ENCODE data around the gene TRIAP1. TPM values are rescaled to one million over a fixed set of nuclear protein-coding genes. Genes with fewer than 3 reads are reported as not detected.

TRIAP1 gene
- total RNA-seq, 1 experiment from 2014 or later, result 50.2 TPM

DNA sequence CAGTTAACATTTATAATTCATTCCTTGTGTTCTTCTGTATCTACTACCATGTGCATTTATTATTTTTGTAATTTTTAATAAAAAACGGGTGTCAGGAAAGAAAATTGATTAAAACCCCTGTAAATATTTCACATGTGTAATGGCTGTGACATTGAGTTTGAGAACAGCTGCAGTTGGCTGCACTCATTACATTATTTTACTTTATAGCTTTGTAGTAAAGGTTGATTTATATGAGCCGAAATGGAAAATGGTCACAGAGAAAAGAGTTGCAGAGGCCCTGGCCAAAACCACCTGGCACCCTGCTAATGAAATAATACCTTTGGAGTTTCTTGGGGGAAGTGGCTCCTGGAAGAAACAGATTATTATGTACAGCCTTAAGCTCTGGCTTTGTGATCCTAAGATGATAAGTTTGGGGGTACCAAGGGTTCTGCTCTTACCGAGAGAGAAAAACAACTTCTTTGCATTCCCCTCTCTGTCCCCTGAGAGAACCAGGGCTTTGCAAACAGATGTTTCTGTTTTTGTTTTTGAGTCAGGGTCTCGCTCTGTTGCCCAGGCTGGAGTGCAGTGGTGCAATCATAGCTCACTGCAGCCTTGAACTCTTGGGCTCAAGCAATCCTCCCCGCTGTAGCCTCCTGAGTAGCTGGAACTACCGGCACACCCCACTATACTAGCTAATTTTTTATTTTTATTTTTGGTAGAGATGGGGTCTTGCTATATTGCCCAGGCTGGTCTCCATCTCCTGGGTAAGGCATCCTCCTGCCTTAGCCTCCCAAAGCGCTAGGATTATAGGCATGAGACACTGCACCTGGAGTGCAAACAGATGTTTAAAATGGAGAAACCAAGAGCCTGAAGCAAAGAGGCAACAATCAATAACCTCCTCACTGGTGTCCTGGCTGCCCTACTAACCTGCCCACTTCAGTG lies 40.0 kb upstream of the TRIAP1 start:
- no peak for DNase-seq (ENCODE audit: unreplicated experiment)
- ChIA-PET CTCF (interaction anchor here (0.6 kb wide), 1 partner anchor 96 kb away, joined by 3 read pairs; no protein-coding TSS in a partner anchor), POLR2A (interaction anchor here (1.1 kb wide), 2 partner anchors 11 to 14 kb away, joined by 3 to 4 read pairs; no protein-coding TSS in a partner anchor)
- Mint-ChIP-seq H3K27me3 (ENCODE audit: insufficient read depth, unreplicated experiment) (no peaks in the 10 kb centered on the region), H3K27ac (ENCODE audit: low read depth, unreplicated experiment) (no peak overlapping the region), H3K36me3 (ENCODE audit: insufficient read depth, unreplicated experiment) (peaks cover 14% of the 10 kb centered on the region), H3K9me3 (ENCODE audit: unreplicated experiment) (no peaks in the 10 kb centered on the region), H3K4me3 (ENCODE audit: unreplicated experiment) (no peak overlapping the region), H3K4me1 (ENCODE audit: insufficient read depth, unreplicated experiment) (no peaks in the 10 kb centered on the region)
- no TSS peak for BruUV-seq (replicated peaks)
- intact Hi-C loops (cut with micrococcal nuclease), result no loop called here
- TF ChIP-seq, protein P1, sequence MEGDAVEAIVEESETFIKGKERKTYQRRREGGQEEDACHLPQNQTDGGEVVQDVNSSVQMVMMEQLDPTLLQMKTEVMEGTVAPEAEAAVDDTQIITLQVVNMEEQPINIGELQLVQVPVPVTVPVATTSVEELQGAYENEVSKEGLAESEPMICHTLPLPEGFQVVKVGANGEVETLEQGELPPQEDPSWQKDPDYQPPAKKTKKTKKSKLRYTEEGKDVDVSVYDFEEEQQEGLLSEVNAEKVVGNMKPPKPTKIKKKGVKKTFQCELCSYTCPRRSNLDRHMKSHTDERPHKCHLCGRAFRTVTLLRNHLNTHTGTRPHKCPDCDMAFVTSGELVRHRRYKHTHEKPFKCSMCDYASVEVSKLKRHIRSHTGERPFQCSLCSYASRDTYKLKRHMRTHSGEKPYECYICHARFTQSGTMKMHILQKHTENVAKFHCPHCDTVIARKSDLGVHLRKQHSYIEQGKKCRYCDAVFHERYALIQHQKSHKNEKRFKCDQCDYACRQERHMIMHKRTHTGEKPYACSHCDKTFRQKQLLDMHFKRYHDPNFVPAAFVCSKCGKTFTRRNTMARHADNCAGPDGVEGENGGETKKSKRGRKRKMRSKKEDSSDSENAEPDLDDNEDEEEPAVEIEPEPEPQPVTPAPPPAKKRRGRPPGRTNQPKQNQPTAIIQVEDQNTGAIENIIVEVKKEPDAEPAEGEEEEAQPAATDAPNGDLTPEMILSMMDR (IDR thresholded peaks at IDR 0.05; ENCODE audit: unreplicated experiment), result no peak

DNA sequence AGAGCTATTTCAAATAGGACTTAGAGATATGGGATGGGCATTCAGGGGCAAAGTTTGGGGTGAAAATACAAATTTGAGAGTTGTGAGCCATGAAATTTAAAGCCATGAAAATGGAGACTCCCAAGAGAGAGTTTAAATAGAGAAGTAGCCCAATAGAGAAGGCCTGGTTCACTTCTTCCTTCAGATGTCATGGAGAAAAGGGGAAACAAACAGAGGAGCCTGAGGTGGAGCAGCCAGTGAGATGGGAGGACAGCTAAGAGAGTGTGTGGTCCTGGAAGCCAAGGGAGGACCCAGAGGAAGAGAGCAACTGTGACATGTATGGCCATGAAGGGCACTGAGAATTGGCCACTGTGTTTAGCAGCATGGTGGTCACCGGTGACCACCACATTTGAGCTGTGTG lies 37.4 kb upstream of the TRIAP1 start:
- H3K9me3 Mint-ChIP-seq (ENCODE audit: unreplicated experiment), result no peaks in the 10 kb centered on the region
- H3K4me3 Mint-ChIP-seq (ENCODE audit: unreplicated experiment), result no peak overlapping the region
- peaks cover 5% of the 10 kb centered on the region for H3K36me3 Mint-ChIP-seq (ENCODE audit: insufficient read depth, unreplicated experiment)
- POLR2A ChIA-PET, result interaction anchor here (0.6 to 3.2 kb wide), 4 partner anchors 11 to 1977 kb away, joined by 3 to 9 read pairs (median 6); no protein-coding TSS in a partner anchor
- BruUV-seq (replicated peaks), result no TSS peak
- intact Hi-C loops (cut with micrococcal nuclease), result no loop called here
- no peaks in the 10 kb centered on the region for H3K4me1 Mint-ChIP-seq (ENCODE audit: insufficient read depth, unreplicated experiment)
- H3K27me3 Mint-ChIP-seq (ENCODE audit: insufficient read depth, unreplicated experiment), result no peaks in the 10 kb centered on the region
- TF ChIP-seq, protein P1 (IDR thresholded peaks at IDR 0.05; ENCODE audit: unreplicated experiment), result no peak
- H3K27ac Mint-ChIP-seq (ENCODE audit: low read depth, unreplicated experiment), result no peak overlapping the region
- DNase-seq (ENCODE audit: unreplicated experiment), result no peak
- CTCF ChIA-PET, result interaction anchor here (0.9 kb wide), 1 partner anchor 9 kb away, joined by 7 read pairs; no protein-coding TSS in a partner anchor

DNA sequence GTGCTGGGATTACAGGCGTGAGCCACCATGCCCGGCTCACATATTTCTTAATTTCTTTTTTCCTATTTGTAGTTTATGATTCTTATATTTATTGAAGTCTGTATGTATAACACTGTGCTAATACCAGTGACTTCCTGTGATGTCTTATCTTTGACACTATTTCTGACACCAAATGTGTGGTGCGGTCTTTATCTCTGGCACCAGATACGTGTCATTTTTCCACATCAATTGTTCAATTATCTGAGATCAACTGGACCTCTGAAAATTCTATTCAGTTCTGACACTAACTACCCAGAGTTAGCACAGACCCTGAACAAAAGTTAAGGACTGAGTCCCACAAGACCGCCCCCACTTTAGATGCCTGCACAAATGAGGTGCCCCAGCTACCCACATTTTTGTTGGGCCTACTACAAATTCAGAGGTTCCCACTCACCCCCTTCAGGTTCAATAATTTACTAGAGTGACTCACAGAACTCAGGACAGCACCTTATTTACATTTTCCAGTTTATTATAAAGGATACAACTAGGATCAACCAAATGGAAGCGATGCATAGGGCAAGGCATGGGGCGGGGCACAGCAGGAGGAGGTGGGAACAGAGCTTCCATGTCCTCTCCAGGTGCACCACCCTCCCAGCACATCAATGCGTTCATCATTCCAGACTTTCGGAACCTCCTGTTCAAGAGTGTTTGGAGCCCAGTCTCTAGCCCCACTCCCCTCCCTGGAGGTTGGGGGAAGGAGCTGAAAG lies 35.0 kb upstream of the TRIAP1 start:
- intact Hi-C loops (cut with micrococcal nuclease), result no loop called here

More for the DNA sequence above, 35.0 kb upstream of the TRIAP1 start:
- Mint-ChIP-seq H3K27ac (ENCODE audit: low read depth, unreplicated experiment) (no peak overlapping the region), H3K27me3 (ENCODE audit: insufficient read depth, unreplicated experiment) (no peaks in the 10 kb centered on the region), H3K9me3 (ENCODE audit: unreplicated experiment) (no peaks in the 10 kb centered on the region), H3K36me3 (ENCODE audit: insufficient read depth, unreplicated experiment) (no peaks in the 10 kb centered on the region), H3K4me3 (ENCODE audit: unreplicated experiment) (no peak overlapping the region), H3K4me1 (ENCODE audit: insufficient read depth, unreplicated experiment) (no peaks in the 10 kb centered on the region)
- ChIA-PET CTCF (interaction anchor here (1.2 kb wide), 1 partner anchor 12 kb away, joined by 4 read pairs; the partner anchor contains the start of gene SRSF9), POLR2A (interaction anchor here (1.3 to 3.2 kb wide), 2 partner anchors 9 to 14 kb away, joined by 3 to 9 read pairs; no protein-coding TSS in a partner anchor)
- DNase-seq (ENCODE audit: unreplicated experiment), result no peak
- no TSS peak for BruUV-seq (replicated peaks)
- TF ChIP-seq, protein P1 (IDR thresholded peaks at IDR 0.05; ENCODE audit: unreplicated experiment), result no peak

All from MCF 10A (cell line).